ENCODE measurements around the gene CDH13. TPM values are rescaled to one million over a fixed set of nuclear protein-coding genes. Genes with fewer than 3 reads are reported as not detected.

The CDH13 gene
- total and polyA plus RNA-seq, 2 of the 8 experiments (the other 6 are each of a cell fraction or from before 2014, with no cell fraction given) = 2.3 to 2.4 TPM

- TF ChIP-seq KDM1A (IDR thresholded peaks at IDR 0.05; ENCODE audit: borderline replicate concordance, low read length) (no peak), SAP30 (IDR thresholded peaks at IDR 0.05; ENCODE audit: insufficient read depth, insufficient replicate concordance, low read length) (no peak), FOSL1 (IDR thresholded peaks at IDR 0.05; ENCODE audit: insufficient read depth, low read depth, low read length) (no peak), TCF12 (IDR thresholded peaks at IDR 0.05; ENCODE audit: low read depth, low read length) (no peak), SIX5 (IDR thresholded peaks at IDR 0.05; ENCODE audit: low read depth, low read length) (no peak), CBX5 (IDR thresholded peaks at IDR 0.05; ENCODE audit: low read depth, low read length) (no peak)
These were observed 192.5 kb downstream of the CDH13 start (continued) for GRCh38 chr16:82819286-82819685.
